IMR-90 (cell line): ENCODE data around the gene GGNBP2.

Source experiments
- CEBPB ChIP-seq: IDR thresholded peaks from 2 replicates; pipeline ENCODE4 v1.6.1; 2012; ENCODE audit warnings: low read depth, low read length, improper control_type of control experiment
- CHD1 ChIP-seq: IDR thresholded peaks from 2 replicates; pipeline ENCODE4 v1.6.1; 2012; ENCODE audit warnings: low read depth, low read length, improper control_type of control experiment
- CTCF ChIP-seq: conservative IDR thresholded peaks from 2 replicates; pipeline ENCODE4 v1.5.1; 2012; ENCODE audit warnings: mild to moderate bottlenecking, low read depth, low read length, improper control_type of control experiment
- ELK1 ChIP-seq: fragments of 150-350 bp; IDR thresholded peaks from 2 replicates; pipeline ENCODE4 v1.6.1; 2016; ENCODE audit warnings: low read depth, mild to moderate bottlenecking, low read length, moderate library complexity, borderline replicate concordance
- POLR2A ChIP-seq: IDR thresholded peaks from 2 replicates; pipeline ENCODE4 v1.6.1; 2012; ENCODE audit warnings: mild to moderate bottlenecking, low read depth, low read length
- SMC3 ChIP-seq: fragments of 150-350 bp; IDR thresholded peaks from 2 replicates; pipeline ENCODE4 v1.6.1; 2016; ENCODE audit warnings: low read depth, mild to moderate bottlenecking, antibody characterized with exemption, low read length, moderate library complexity
- USF2 ChIP-seq: fragments of 150-350 bp; IDR thresholded peaks from 2 replicates; pipeline ENCODE4 v1.6.1; 2017; ENCODE audit warnings: mild to moderate bottlenecking, antibody characterized with exemption, low read length, low read depth

GRCh38 chr17:36598951-36599401 lies 54.3 kb downstream of the GGNBP2 start:
- TF ChIP-seq CTCF (no peak), USF2 (no peak), SMC3 (no peak), POLR2A (no peak), CEBPB (no peak), CHD1 (no peak), ELK1 (no peak)
